PC-9 (cell line): ENCODE measurements around the gene CKM.

Experiments used
- EZH2 ChIP-seq: fragments of 200-600 bp; sonication (generic); IDR thresholded peaks from 2 replicates; pipeline ENCODE4 v1.8.0; 2017; ENCODE audit warnings: antibody characterized with exemption, low read depth
- TF ChIP-seq, protein P1 (sequence below): fragments of 200-600 bp; sonication (generic); conservative IDR thresholded peaks from 2 replicates; pipeline ENCODE4 v1.6.1; 2017; ENCODE audit warnings: mixed run types, antibody characterized with exemption, mild to moderate bottlenecking, moderate library complexity

DNA sequence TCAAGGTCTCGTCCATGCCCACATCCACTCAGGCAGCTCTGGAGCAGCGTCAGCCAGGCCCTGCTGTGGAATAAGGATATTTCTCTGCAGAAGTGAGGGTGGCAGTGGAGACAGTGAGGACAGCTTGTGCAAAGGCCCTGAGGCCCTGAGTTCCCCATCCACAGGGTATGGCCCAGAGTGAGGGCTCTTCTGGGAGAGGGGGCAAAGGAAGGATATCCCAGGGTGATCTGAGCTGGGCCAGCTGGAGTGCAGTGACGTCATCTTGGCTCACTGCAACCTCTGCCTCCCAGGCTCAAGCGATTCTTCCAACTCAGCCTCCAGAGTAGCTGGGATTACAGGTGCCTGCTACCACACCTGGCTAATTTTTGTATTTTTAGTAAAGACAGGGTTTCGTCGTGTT lies 60.1 kb downstream of the CKM start:
- TF ChIP-seq, protein P1, sequence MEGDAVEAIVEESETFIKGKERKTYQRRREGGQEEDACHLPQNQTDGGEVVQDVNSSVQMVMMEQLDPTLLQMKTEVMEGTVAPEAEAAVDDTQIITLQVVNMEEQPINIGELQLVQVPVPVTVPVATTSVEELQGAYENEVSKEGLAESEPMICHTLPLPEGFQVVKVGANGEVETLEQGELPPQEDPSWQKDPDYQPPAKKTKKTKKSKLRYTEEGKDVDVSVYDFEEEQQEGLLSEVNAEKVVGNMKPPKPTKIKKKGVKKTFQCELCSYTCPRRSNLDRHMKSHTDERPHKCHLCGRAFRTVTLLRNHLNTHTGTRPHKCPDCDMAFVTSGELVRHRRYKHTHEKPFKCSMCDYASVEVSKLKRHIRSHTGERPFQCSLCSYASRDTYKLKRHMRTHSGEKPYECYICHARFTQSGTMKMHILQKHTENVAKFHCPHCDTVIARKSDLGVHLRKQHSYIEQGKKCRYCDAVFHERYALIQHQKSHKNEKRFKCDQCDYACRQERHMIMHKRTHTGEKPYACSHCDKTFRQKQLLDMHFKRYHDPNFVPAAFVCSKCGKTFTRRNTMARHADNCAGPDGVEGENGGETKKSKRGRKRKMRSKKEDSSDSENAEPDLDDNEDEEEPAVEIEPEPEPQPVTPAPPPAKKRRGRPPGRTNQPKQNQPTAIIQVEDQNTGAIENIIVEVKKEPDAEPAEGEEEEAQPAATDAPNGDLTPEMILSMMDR, result no peak
- TF ChIP-seq EZH2, result no peak
